Activated CD4-positive, alpha-beta T cell treated with anti-CD3 and anti-CD28 coated beads for 36 hours (primary cell): ENCODE results near the gene EIF5. TPM values are rescaled to one million over a fixed set of nuclear protein-coding genes. Genes with fewer than 3 reads are reported as not detected.

Source experiments
- ATAC-seq: fragments of 200-7000 bp; cut with Tn5 transposase; one replicate; pipeline ENCODE4 v1.10.0; 2021; ENCODE audit warnings: mild to moderate bottlenecking, moderate library complexity
- CTCF ChIA-PET: fragments of 350-600 bp; sonication (Branson Sonifier 250); formaldehyde crosslinking; loops from one replicate; lab custom pipeline; 2021; ENCODE audit warnings: antibody characterized with exemption; lab: Charles Lee
- POLR2A ChIA-PET: fragments of 350-600 bp; sonication (Branson Sonifier 250); formaldehyde crosslinking; loops from one replicate; lab custom pipeline; 2021; ENCODE audit warnings: antibody characterized with exemption, inconsistent platforms; lab: Charles Lee
- DNase-seq: peaks from one replicate; pipeline ENCODE4 v3.0.0-alpha.2; 2020
- H3K27ac Mint-ChIP-seq: one replicate; pipeline ENCODE4 v1.8.0; 2021; ENCODE audit warnings: mixed read lengths
- H3K27me3 Mint-ChIP-seq: one replicate; pipeline ENCODE4 v1.8.0; 2021; ENCODE audit warnings: mixed read lengths
- H3K36me3 Mint-ChIP-seq: one replicate; pipeline ENCODE4 v1.8.0; 2021; ENCODE audit warnings: low read depth, mixed read lengths
- H3K4me1 Mint-ChIP-seq: one replicate; pipeline ENCODE4 v1.8.0; 2021; ENCODE audit warnings: mixed read lengths
- H3K4me3 Mint-ChIP-seq: one replicate; pipeline ENCODE4 v1.8.0; 2021; ENCODE audit warnings: mild to moderate bottlenecking, moderate library complexity, mixed read lengths
- H3K9me3 Mint-ChIP-seq: one replicate; pipeline ENCODE4 v1.8.0; 2021; ENCODE audit warnings: low read depth, mixed read lengths
- intact Hi-C, 2 experiments: fragments of 100-400 bp; cut with DNase I in 1 of 2; cut with micrococcal nuclease in 1 of 2; formaldehyde crosslinking; loops; one replicate each; pipeline versions ENCODE4 v1.14.2 to v1.15.1; 2022 to 2024; cut with DNase I, micrococcal nuclease
- total RNA-seq, 2 experiments: library from RNA; stranded (reverse); gene quantifications; one replicate each; pipeline ENCODE4 v1.2.3, GENCODE V29; 2021

EIF5 gene
- total RNA-seq, 2 experiments from 2014 or later = 222 to 234 TPM

- DNase-seq (no peak), ATAC-seq (no peak)
- H3K4me1 Mint-ChIP-seq = no peaks in the 10 kb centered on the region
- ChIA-PET CTCF (interaction anchor here (0.6 to 3.9 kb wide), 5 partner anchors 188 to 1191 kb away, joined by 3 to 23 read pairs (median 4); no protein-coding TSS in a partner anchor), POLR2A (no interaction called here)
- intact Hi-C loops = loop anchor here (1.0 to 10.0 kb wide), 5 partner anchors 105 to 601 kb away; no protein-coding TSS in a partner anchor
- no peak overlapping the region for H3K27ac Mint-ChIP-seq
- no peak overlapping the region for H3K4me3 Mint-ChIP-seq
- H3K27me3 Mint-ChIP-seq = peaks cover 7% of the 10 kb centered on the region
- no peaks in the 10 kb centered on the region for H3K9me3 Mint-ChIP-seq
- no peaks in the 10 kb centered on the region for H3K36me3 Mint-ChIP-seq
Observed at GRCh38 chr14:103293465-103293864, 40.6 kb upstream of the EIF5 start.

GRCh38 chr14:103294091-103294490, 39.9 kb upstream of the EIF5 start:
- DNase-seq (no peak), ATAC-seq (no peak)
- ChIA-PET POLR2A (no interaction called here), CTCF (interaction anchor here (0.8 to 1.6 kb wide), 3 partner anchors 16 to 219 kb away, joined by 4 to 5 read pairs (median 5); no protein-coding TSS in a partner anchor)
- Mint-ChIP-seq H3K36me3 (no peaks in the 10 kb centered on the region), H3K4me1 (no peaks in the 10 kb centered on the region), H3K27me3 (peaks cover 7% of the 10 kb centered on the region), H3K27ac (no peak overlapping the region), H3K4me3 (no peak overlapping the region), H3K9me3 (no peaks in the 10 kb centered on the region)
- intact Hi-C loops = loop anchor here (5.0 to 10.0 kb wide), 2 partner anchors 109 to 602 kb away; no protein-coding TSS in a partner anchor

- CTCF ChIA-PET = interaction anchor here (0.6 to 1.0 kb wide), 4 partner anchors 13 to 191 kb away, joined by 3 to 5 read pairs (median 4); no protein-coding TSS in a partner anchor
- DNase-seq (no peak), ATAC-seq (no peak)
- Mint-ChIP-seq H3K4me1 (no peaks in the 10 kb centered on the region), H3K4me3 (no peak overlapping the region), H3K36me3 (no peaks in the 10 kb centered on the region), H3K27ac (no peak overlapping the region), H3K9me3 (no peaks in the 10 kb centered on the region), H3K27me3 (peaks cover 7% of the 10 kb centered on the region)
- POLR2A ChIA-PET = no interaction called here
- intact Hi-C loops = loop anchor here in 1 of 2 experiments (10.0 kb wide), 1 partner anchor 111 kb away; no protein-coding TSS in a partner anchor
Observed at GRCh38 chr14:103296007-103296406, 38.0 kb upstream of the EIF5 start.

GRCh38 chr14:103296987-103297386, 37.0 kb upstream of the EIF5 start:
- ATAC-seq (no peak), DNase-seq (no peak)
- Mint-ChIP-seq H3K27me3 (peaks cover 7% of the 10 kb centered on the region), H3K36me3 (no peaks in the 10 kb centered on the region), H3K27ac (no peak overlapping the region), H3K9me3 (no peaks in the 10 kb centered on the region), H3K4me1 (no peaks in the 10 kb centered on the region), H3K4me3 (no peak overlapping the region)
- POLR2A ChIA-PET = no interaction called here
- CTCF ChIA-PET = interaction anchor here (0.7 to 0.8 kb wide), 2 partner anchors 155 to 356 kb away, joined by 4 to 6 read pairs; no protein-coding TSS in a partner anchor
- intact Hi-C loops = loop anchor here in 1 of 2 experiments (10.0 kb wide), 1 partner anchor 112 kb away; no protein-coding TSS in a partner anchor

- DNase-seq = no peak
- H3K36me3 Mint-ChIP-seq = no peaks in the 10 kb centered on the region
- ATAC-seq = no peak
- ChIA-PET POLR2A (no interaction called here), CTCF (interaction anchor here (0.6 to 1.5 kb wide), 5 partner anchors 9 to 604 kb away, joined by 3 to 6 read pairs (median 3); no protein-coding TSS in a partner anchor)
- no peak overlapping the region for H3K27ac Mint-ChIP-seq
- intact Hi-C loops = loop anchor here in 1 of 2 experiments (10.0 kb wide), 1 partner anchor 114 kb away; no protein-coding TSS in a partner anchor
- peaks cover 2% of the 10 kb centered on the region for H3K4me1 Mint-ChIP-seq
- no peak overlapping the region for H3K4me3 Mint-ChIP-seq
- H3K9me3 Mint-ChIP-seq = no peaks in the 10 kb centered on the region
- peaks cover 6% of the 10 kb centered on the region for H3K27me3 Mint-ChIP-seq
Observed at GRCh38 chr14:103298620-103299019, 35.4 kb upstream of the EIF5 start.

GRCh38 chr14:103301512-103302354, 32.3 kb upstream of the EIF5 start:
- intact Hi-C loops = no loop called here
- ATAC-seq = no peak
- Mint-ChIP-seq H3K36me3 (no peaks in the 10 kb centered on the region), H3K27me3 (peaks cover 6% of the 10 kb centered on the region), H3K9me3 (no peaks in the 10 kb centered on the region), H3K4me3 (no peak overlapping the region), H3K4me1 (peaks cover 2% of the 10 kb centered on the region), H3K27ac (no peak overlapping the region)
- POLR2A ChIA-PET = no interaction called here
- CTCF ChIA-PET = no interaction called here
- no peak for DNase-seq

- Mint-ChIP-seq H3K9me3 (no peaks in the 10 kb centered on the region), H3K4me3 (no peak overlapping the region), H3K4me1 (peaks cover 2% of the 10 kb centered on the region), H3K36me3 (no peaks in the 10 kb centered on the region), H3K27ac (peak overlapping the region; percentile 56), H3K27me3 (peaks cover 7% of the 10 kb centered on the region)
- POLR2A ChIA-PET = interaction anchor here (0.6 kb wide), 1 partner anchor 462 kb away, joined by 3 read pairs; no protein-coding TSS in a partner anchor
- ATAC-seq = no peak
- CTCF ChIA-PET = no interaction called here
- intact Hi-C loops = no loop called here
- DNase-seq = no peak
Observed at GRCh38 chr14:103302966-103303365, 31.1 kb upstream of the EIF5 start.

GRCh38 chr14:103304706-103305105, 29.3 kb upstream of the EIF5 start:
- POLR2A ChIA-PET = no interaction called here
- Mint-ChIP-seq H3K27ac (no peak overlapping the region), H3K4me3 (no peak overlapping the region), H3K4me1 (peaks cover 2% of the 10 kb centered on the region), H3K9me3 (no peaks in the 10 kb centered on the region), H3K36me3 (no peaks in the 10 kb centered on the region), H3K27me3 (peaks cover 7% of the 10 kb centered on the region)
- ATAC-seq = no peak
- intact Hi-C loops = no loop called here
- DNase-seq = no peak
- CTCF ChIA-PET = no interaction called here

GRCh38 chr14:103308717-103309616, 25.1 kb upstream of the EIF5 start:
- no peaks in the 10 kb centered on the region for H3K4me1 Mint-ChIP-seq
- H3K9me3 Mint-ChIP-seq = no peaks in the 10 kb centered on the region
- ATAC-seq (no peak), DNase-seq (no peak)
- ChIA-PET POLR2A (no interaction called here), CTCF (interaction anchor here (0.6 to 0.7 kb wide), 3 partner anchors 13 to 541 kb away, joined by 3 to 4 read pairs (median 3); no protein-coding TSS in a partner anchor)
- intact Hi-C loops = no loop called here
- H3K36me3 Mint-ChIP-seq = no peaks in the 10 kb centered on the region
- H3K27me3 Mint-ChIP-seq = peaks cover 4% of the 10 kb centered on the region
- H3K27ac Mint-ChIP-seq = no peak overlapping the region
- no peak overlapping the region for H3K4me3 Mint-ChIP-seq

- intact Hi-C loops = no loop called here
- DNase-seq (no peak), ATAC-seq (no peak)
- CTCF ChIA-PET = no interaction called here
- POLR2A ChIA-PET = no interaction called here
- no peaks in the 10 kb centered on the region for H3K36me3 Mint-ChIP-seq
- H3K27ac Mint-ChIP-seq = no peak overlapping the region
- H3K9me3 Mint-ChIP-seq = no peaks in the 10 kb centered on the region
- H3K4me3 Mint-ChIP-seq = no peak overlapping the region
- H3K4me1 Mint-ChIP-seq = no peaks in the 10 kb centered on the region
- H3K27me3 Mint-ChIP-seq = peaks cover 4% of the 10 kb centered on the region
Observed at GRCh38 chr14:103310576-103311095, 23.4 kb upstream of the EIF5 start.
